ENCODE results near the gene DNAJB14.

- TF ChIP-seq CEBPB (IDR thresholded peaks at IDR 0.05) = no peak
- no peak for TF ChIP-seq CREB1 (IDR thresholded peaks at IDR 0.05; ENCODE audit: low read depth)
- TF ChIP-seq TCF12 (IDR thresholded peaks at IDR 0.05; ENCODE audit: low read depth) = no peak
Observed at GRCh38 chr4:99868126-99868596, 78.3 kb downstream of the DNAJB14 start.

Data from Ishikawa (cell line).